OCI-LY7 (cell line): Measurements from ENCODE around the gene CEP20. TPM values are rescaled to one million over a fixed set of nuclear protein-coding genes. Genes with fewer than 3 reads are reported as not detected.

Experiments used
- BruUV-seq: library from RNA; stranded (reverse); fragments of 400-500 nt; replicated peaks from 2 replicates; lab custom pipeline; 2021; lab: Mats Ljungman, UMichigan
- CTCF ChIA-PET: fragments of 300-600 bp; sonication (Branson Sonifier 250); formaldehyde crosslinking; loops from one replicate; lab custom pipeline; 2022; ENCODE audit warnings: antibody characterized with exemption; ENCODE audit not compliant: unreplicated experiment; lab: Charles Lee
- POLR2A ChIA-PET: fragments of 300-600 bp; sonication (Branson Sonifier 250); formaldehyde crosslinking; loops from one replicate; lab custom pipeline; 2022; ENCODE audit warnings: antibody characterized with exemption; lab: Charles Lee
- DNase-seq: peaks from one replicate; pipeline ENCODE4 v3.0.0-alpha.2; 2015; ENCODE audit warnings: low spot score
- H2AFZ ChIP-seq: fragments of 200-600 bp; sonication (generic), shearing (Covaris generic); 2 replicates; pipeline ENCODE4 v1.6.1; 2014; ENCODE audit warnings: mild to moderate bottlenecking, antibody characterized with exemption, low read length, moderate library complexity
- H3K27ac ChIP-seq: fragments of 200-600 bp; sonication (generic); 2 replicates; pipeline ENCODE4 v1.5.1; 2014; ENCODE audit warnings: mixed run types, low read depth, mild to moderate bottlenecking, moderate library complexity, low read length, inconsistent platforms; ENCODE audit not compliant: poor library complexity, severe bottlenecking
- H3K36me3 ChIP-seq: fragments of 200-600 bp; sonication (generic); 2 replicates; pipeline ENCODE4 v1.6.1; 2014; ENCODE audit warnings: mild to moderate bottlenecking, antibody characterized with exemption, low read length, moderate library complexity, mixed read lengths; ENCODE audit not compliant: insufficient read depth
- H3K4me1 ChIP-seq: fragments of 200-600 bp; sonication (generic); 2 replicates; pipeline ENCODE4 v1.5.1; 2014; ENCODE audit warnings: mild to moderate bottlenecking, low read length; ENCODE audit not compliant: insufficient read depth, poor library complexity, severe bottlenecking
- H3K4me2 ChIP-seq: fragments of 200-600 bp; sonication (generic); 2 replicates; pipeline ENCODE4 v1.6.1; 2014; ENCODE audit warnings: mild to moderate bottlenecking, low read length
- H3K4me3 ChIP-seq: fragments of 200-600 bp; sonication (generic); 2 replicates; pipeline ENCODE4 v1.5.1; 2014; ENCODE audit warnings: mild to moderate bottlenecking, low read depth, low read length; ENCODE audit not compliant: poor library complexity, severe bottlenecking
- H3K79me2 ChIP-seq: fragments of 200-600 bp; sonication (generic); 2 replicates; pipeline ENCODE4 v1.6.1; 2016; ENCODE audit warnings: low read depth, mild to moderate bottlenecking, low read length, moderate library complexity, mixed read lengths; ENCODE audit not compliant: insufficient read depth
- H3K9me2 ChIP-seq: fragments of 200-600 bp; sonication (generic); 2 replicates; pipeline ENCODE4 v1.6.1; 2016; ENCODE audit warnings: mild to moderate bottlenecking, low read length, mixed read lengths; ENCODE audit not compliant: insufficient read depth
- H3K9me3 ChIP-seq: fragments of 200-600 bp; sonication (generic); 2 replicates; pipeline ENCODE4 v1.6.1; 2014; ENCODE audit warnings: mild to moderate bottlenecking, mixed run types, low read length, mixed read lengths
- H4K20me1 ChIP-seq: fragments of 200-600 bp; sonication (generic); 2 replicates; pipeline ENCODE4 v1.6.1; 2014; ENCODE audit warnings: mild to moderate bottlenecking, antibody characterized with exemption, low read length, moderate library complexity, mixed read lengths; ENCODE audit not compliant: insufficient read depth
- CTCF ChIP-seq: fragments of 200-600 bp; sonication (generic); conservative IDR thresholded peaks from 2 replicates; pipeline ENCODE4 v1.5.1; 2014; ENCODE audit warnings: mild to moderate bottlenecking, antibody characterized with exemption, low read length, moderate library complexity, mixed read lengths
- EZH2phosphoT487 ChIP-seq: fragments of 200-600 bp; sonication (generic); IDR thresholded peaks from 2 replicates; pipeline ENCODE4 v1.6.1; 2018; ENCODE audit warnings: low read depth, borderline replicate concordance, mild to moderate bottlenecking, mixed run types, antibody characterized with exemption, low read length, moderate library complexity, mixed read lengths
- intact Hi-C: fragments of 100-400 bp; cut with micrococcal nuclease; formaldehyde crosslinking; loops from one replicate; pipeline ENCODE4 v1.10.0; 2022; ENCODE audit not compliant: unreplicated experiment
- total RNA-seq, 2 experiments: library from RNA; depleted of rRNA in 1 of 2; stranded (reverse); fragments of >200 nt in 1 of 2; shearing (Covaris generic) in 1 of 2; gene quantifications; 2 replicates each; pipeline ENCODE4 v1.2.3, GENCODE V29; 2014 to 2022

CEP20 gene
- total RNA-seq, 2 experiments from 2014 or later = 36.6 to 62.8 TPM

- no peak overlapping the region for H2AFZ ChIP-seq
- H3K9me3 ChIP-seq = peaks cover 7% of the 10 kb centered on the region
- ChIA-PET POLR2A (no interaction called here), CTCF (no interaction called here)
- no peaks in the 10 kb centered on the region for H3K4me1 ChIP-seq
- H3K79me2 ChIP-seq = no peaks in the 10 kb centered on the region
- TF ChIP-seq CTCF (no peak), EZH2phosphoT487 (no peak)
- H3K27ac ChIP-seq = no peak overlapping the region
- H3K4me2 ChIP-seq = no peak overlapping the region
- no TSS peak for BruUV-seq
- H3K36me3 ChIP-seq = no peaks in the 10 kb centered on the region
- no peaks in the 10 kb centered on the region for H3K9me2 ChIP-seq
- no peaks in the 10 kb centered on the region for H4K20me1 ChIP-seq
- H3K4me3 ChIP-seq = no peak overlapping the region
- DNase-seq = no peak
- intact Hi-C loops = loop anchor here (10.0 kb wide), 1 partner anchor 159 kb away; no protein-coding TSS in a partner anchor
Observed at GRCh38 chr16:15933781-15934180, 45.4 kb upstream of the CEP20 start.

GRCh38 chr16:15932939-15933338 is 44.5 kb upstream of the CEP20 start:
- peaks cover 7% of the 10 kb centered on the region for H3K9me3 ChIP-seq
- no peak overlapping the region for H3K27ac ChIP-seq
- no peak for TF ChIP-seq EZH2phosphoT487
- TF ChIP-seq CTCF = no peak
- H3K4me3 ChIP-seq = no peak overlapping the region
- DNase-seq = no peak
- no peaks in the 10 kb centered on the region for H3K36me3 ChIP-seq
- no peak overlapping the region for H3K4me2 ChIP-seq
- ChIA-PET POLR2A (interaction anchor here (0.6 kb wide), 1 partner anchor 32 kb away, joined by 3 read pairs; no protein-coding TSS in a partner anchor), CTCF (no interaction called here)
- no TSS peak for BruUV-seq
- intact Hi-C loops = loop anchor here (10.0 kb wide), 1 partner anchor 158 kb away; no protein-coding TSS in a partner anchor
- H3K4me1 ChIP-seq = no peaks in the 10 kb centered on the region
- no peaks in the 10 kb centered on the region for H3K9me2 ChIP-seq
- H4K20me1 ChIP-seq = no peaks in the 10 kb centered on the region
- no peaks in the 10 kb centered on the region for H3K79me2 ChIP-seq
- H2AFZ ChIP-seq = no peak overlapping the region

GRCh38 chr16:15928261-15929104 is 40.1 kb upstream of the CEP20 start:
- no peak for DNase-seq
- Histone ChIP-seq H3K4me1 (no peaks in the 10 kb centered on the region), H3K36me3 (no peaks in the 10 kb centered on the region), H3K27ac (no peak overlapping the region), H2AFZ (no peak overlapping the region), H3K4me2 (no peak overlapping the region), H4K20me1 (no peaks in the 10 kb centered on the region), H3K4me3 (no peak overlapping the region), H3K9me2 (no peaks in the 10 kb centered on the region), H3K9me3 (no peaks in the 10 kb centered on the region), H3K79me2 (no peaks in the 10 kb centered on the region)
- intact Hi-C loops = no loop called here
- ChIA-PET CTCF (no interaction called here), POLR2A (interaction anchor here (0.6 to 1.4 kb wide), 3 partner anchors 16 to 283 kb away, joined by 4 to 5 read pairs (median 4); partner anchors contain the start of gene CEP20)
- TF ChIP-seq EZH2phosphoT487 (no peak), CTCF (no peak)
- no TSS peak for BruUV-seq
